Activated B cell treated with CpG ODN at 0.5 μM for 24 hours (primary cell): Measurements from ENCODE around the gene CFAP73. TPM values are rescaled to one million over a fixed set of nuclear protein-coding genes. Genes with fewer than 3 reads are reported as not detected.

Experiments used
- ATAC-seq: fragments of 200-7000 bp; cut with Tn5 transposase; one replicate; pipeline ENCODE4 v1.10.0; 2021; ENCODE audit warnings: low read depth, mild to moderate bottlenecking, moderate library complexity
- CTCF ChIA-PET: fragments of 350-600 bp; sonication (Branson Sonifier 250); formaldehyde crosslinking; loops from one replicate; lab custom pipeline; 2021; ENCODE audit warnings: antibody characterized with exemption; lab: Charles Lee
- POLR2A ChIA-PET: fragments of 350-600 bp; sonication (Branson Sonifier 250); formaldehyde crosslinking; loops from one replicate; lab custom pipeline; 2021; ENCODE audit warnings: antibody characterized with exemption; lab: Charles Lee
- DNase-seq: peaks from one replicate; pipeline ENCODE4 v3.0.0; 2022
- H3K27ac Mint-ChIP-seq: one replicate; pipeline ENCODE4 v1.8.0; 2020; ENCODE audit warnings: mixed read lengths
- H3K27me3 Mint-ChIP-seq: one replicate; pipeline ENCODE4 v1.8.0; 2021; ENCODE audit warnings: mixed read lengths
- H3K36me3 Mint-ChIP-seq: one replicate; pipeline ENCODE4 v1.8.0; 2021; ENCODE audit warnings: low read depth, mixed read lengths
- H3K4me1 Mint-ChIP-seq: one replicate; pipeline ENCODE4 v1.8.0; 2021; ENCODE audit warnings: mixed read lengths
- H3K4me3 Mint-ChIP-seq: one replicate; pipeline ENCODE4 v1.8.0; 2020; ENCODE audit warnings: mild to moderate bottlenecking, mixed read lengths
- H3K9me3 Mint-ChIP-seq: one replicate; pipeline ENCODE4 v1.8.0; 2020; ENCODE audit warnings: mixed read lengths
- intact Hi-C: fragments of 100-400 bp; cut with micrococcal nuclease; formaldehyde crosslinking; loops from one replicate; pipeline ENCODE4 v1.15.1; 2024
- total RNA-seq: library from RNA; stranded (reverse); gene quantifications from 2 replicates; pipeline ENCODE4 v1.2.3, GENCODE V29; 2022
- TF ChIP-seq, protein P1 (sequence below): fragments of 200-600 bp; IDR thresholded peaks from one replicate; pipeline ENCODE4 v1.8.0; 2022; ENCODE audit warnings: antibody characterized with exemption, mild to moderate bottlenecking

CFAP73 gene
- total RNA-seq, 1 donor from 2014 or later = 1.1 TPM

DNA sequence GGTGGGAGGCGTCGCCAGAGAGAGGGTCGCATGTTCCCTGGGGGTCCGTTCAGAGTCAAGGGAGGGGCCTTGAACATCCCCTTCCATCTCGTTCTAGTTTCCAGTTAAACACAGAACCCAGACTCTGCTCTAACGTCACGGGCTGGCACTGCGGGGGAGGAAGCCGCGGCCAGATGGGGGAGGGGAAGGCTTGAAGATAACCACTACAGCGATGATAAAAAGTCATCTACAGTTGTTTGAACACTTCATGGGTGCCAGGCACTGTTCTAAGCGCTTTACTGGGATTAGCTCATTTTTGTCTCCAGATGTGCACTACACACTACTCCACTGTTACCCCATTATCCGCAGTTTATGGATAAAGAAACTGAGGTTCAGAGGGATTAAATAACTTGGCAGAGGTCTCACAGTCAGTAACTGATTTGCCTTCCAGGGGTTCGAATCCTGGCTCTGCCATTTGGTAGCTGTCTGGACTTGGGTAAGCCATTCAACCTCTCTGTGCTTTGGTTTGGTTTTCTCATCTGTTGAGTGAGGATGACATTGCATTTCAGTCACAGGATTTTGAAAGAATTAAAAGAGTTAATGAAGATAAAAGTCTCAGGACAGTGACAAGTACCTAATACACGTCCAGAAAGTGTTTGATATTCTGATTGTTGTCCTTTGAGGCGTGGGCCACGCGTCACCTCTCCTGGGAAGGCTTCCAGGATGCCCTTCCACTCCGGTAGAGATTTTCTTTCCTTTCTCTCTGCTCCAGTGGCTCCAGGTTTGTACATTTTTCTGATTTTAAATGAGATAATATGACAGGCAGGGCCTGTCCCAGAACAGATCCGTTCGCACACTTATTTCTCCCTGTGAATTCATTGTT, 13.2 kb upstream of the CFAP73 start:
- peaks cover 11% of the 10 kb centered on the region for H3K27me3 Mint-ChIP-seq
- TF ChIP-seq, protein P1, sequence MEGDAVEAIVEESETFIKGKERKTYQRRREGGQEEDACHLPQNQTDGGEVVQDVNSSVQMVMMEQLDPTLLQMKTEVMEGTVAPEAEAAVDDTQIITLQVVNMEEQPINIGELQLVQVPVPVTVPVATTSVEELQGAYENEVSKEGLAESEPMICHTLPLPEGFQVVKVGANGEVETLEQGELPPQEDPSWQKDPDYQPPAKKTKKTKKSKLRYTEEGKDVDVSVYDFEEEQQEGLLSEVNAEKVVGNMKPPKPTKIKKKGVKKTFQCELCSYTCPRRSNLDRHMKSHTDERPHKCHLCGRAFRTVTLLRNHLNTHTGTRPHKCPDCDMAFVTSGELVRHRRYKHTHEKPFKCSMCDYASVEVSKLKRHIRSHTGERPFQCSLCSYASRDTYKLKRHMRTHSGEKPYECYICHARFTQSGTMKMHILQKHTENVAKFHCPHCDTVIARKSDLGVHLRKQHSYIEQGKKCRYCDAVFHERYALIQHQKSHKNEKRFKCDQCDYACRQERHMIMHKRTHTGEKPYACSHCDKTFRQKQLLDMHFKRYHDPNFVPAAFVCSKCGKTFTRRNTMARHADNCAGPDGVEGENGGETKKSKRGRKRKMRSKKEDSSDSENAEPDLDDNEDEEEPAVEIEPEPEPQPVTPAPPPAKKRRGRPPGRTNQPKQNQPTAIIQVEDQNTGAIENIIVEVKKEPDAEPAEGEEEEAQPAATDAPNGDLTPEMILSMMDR = no peak
- POLR2A ChIA-PET = interaction anchor here (0.8 to 1.0 kb wide), 2 partner anchors 11 to 34 kb away, joined by 3 read pairs; no protein-coding TSS in a partner anchor
- no peaks in the 10 kb centered on the region for H3K9me3 Mint-ChIP-seq
- intact Hi-C loops = no loop called here
- CTCF ChIA-PET = interaction anchor here (3.9 kb wide), 1 partner anchor 17 kb away, joined by 11 read pairs; no protein-coding TSS in a partner anchor
- H3K4me1 Mint-ChIP-seq = peaks cover 27% of the 10 kb centered on the region
- H3K36me3 Mint-ChIP-seq = no peaks in the 10 kb centered on the region
- H3K4me3 Mint-ChIP-seq = peak overlapping the region; percentile 77
- H3K27ac Mint-ChIP-seq = peak overlapping the region; percentile 80
- ATAC-seq = peak; percentile 72
- DNase-seq = peak; percentile 40

DNA sequence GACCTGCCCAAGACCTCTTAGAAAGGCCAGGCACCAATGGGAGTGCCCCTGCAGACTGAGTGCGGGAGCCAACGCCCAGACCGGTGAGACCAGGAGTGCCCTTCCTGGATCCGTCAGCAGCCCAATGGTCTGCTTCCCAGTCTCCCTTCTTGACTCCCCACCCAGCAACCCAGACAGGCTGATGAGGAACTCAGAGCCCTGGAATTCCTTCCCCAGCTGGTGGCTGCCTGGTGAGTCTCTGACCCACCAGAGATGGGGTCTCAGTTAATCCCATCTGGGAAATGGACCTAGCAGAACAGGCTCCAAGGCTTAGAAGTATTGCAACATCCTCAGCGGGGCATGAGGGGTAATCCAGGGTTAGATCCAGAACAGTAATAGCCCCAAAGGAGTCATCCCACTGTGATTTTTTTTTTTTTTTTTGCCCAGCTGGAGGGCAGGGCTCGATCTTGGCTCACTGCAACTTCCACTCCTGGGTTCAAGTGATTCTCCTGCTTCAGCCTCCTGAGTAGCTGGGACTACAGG, 12.5 kb upstream of the CFAP73 start:
- Mint-ChIP-seq H3K27ac (peak overlapping the region; percentile 8), H3K27me3 (peaks cover 11% of the 10 kb centered on the region)

DNA sequence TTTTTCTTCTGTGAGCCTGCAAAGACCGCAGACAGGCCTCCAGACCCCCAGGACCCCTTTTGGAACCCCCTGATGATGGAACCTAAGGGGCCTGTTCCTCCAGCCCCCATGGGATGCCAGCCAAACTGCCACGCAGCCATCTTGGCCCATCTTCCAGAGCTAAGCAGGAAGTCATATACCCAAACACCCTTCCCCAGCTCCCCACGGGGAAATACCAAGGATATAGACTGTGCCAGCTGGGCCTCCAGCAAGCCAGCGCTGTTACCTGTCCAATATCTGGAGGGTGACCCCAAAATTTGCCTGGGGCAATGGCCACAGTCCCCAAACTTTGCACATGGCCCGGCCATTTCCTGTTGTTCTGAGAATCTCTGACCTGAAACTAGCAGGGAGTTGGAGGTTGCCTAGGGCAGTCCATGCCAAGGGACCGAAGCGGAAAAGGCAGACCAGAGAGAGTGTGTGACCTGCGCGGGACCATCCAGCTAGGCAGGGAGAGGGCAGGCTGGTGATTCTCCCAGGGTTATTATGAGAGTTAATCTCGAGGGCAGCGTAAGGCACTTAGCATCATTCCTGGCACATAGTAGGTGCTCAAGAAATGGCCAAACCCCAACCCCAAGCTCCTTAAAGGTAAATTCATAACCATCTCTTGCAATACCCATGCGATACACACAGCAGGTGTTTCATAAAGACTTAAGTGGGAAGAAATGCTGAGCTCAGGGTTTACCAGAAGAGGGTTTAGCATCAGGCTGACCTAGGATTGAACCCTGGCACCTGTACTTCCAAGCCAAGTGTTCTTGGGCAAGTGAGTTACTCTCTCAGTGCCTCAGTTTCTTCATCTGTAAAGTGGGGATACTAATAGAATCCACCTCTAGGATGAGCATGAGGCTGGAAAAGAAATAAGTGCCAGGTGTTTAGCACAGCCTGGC, 11.4 kb upstream of the CFAP73 start:
- TF ChIP-seq, protein P1 = no peak
- Mint-ChIP-seq H3K27me3 (peaks cover 11% of the 10 kb centered on the region), H3K4me3 (no peak overlapping the region), H3K27ac (no peak overlapping the region), H3K4me1 (peaks cover 42% of the 10 kb centered on the region), H3K36me3 (no peaks in the 10 kb centered on the region), H3K9me3 (no peaks in the 10 kb centered on the region)
- POLR2A ChIA-PET = interaction anchor here (0.5 kb wide), 1 partner anchor 238 kb away, joined by 3 read pairs; no protein-coding TSS in a partner anchor
- intact Hi-C loops = no loop called here
- CTCF ChIA-PET = interaction anchor here (1.4 to 3.9 kb wide), 2 partner anchors 15 to 37 kb away, joined by 3 to 11 read pairs; no protein-coding TSS in a partner anchor
- DNase-seq (no peak), ATAC-seq (no peak)

More for the DNA sequence above, 12.5 kb upstream of the CFAP73 start:
- no peaks in the 10 kb centered on the region for H3K36me3 Mint-ChIP-seq
- CTCF ChIA-PET = interaction anchor here (1.4 to 3.9 kb wide), 2 partner anchors 16 to 38 kb away, joined by 3 to 11 read pairs; no protein-coding TSS in a partner anchor
- ATAC-seq (no peak), DNase-seq (no peak)
- POLR2A ChIA-PET = no interaction called here
- peaks cover 31% of the 10 kb centered on the region for H3K4me1 Mint-ChIP-seq
- TF ChIP-seq, protein P1 = no peak
- no peaks in the 10 kb centered on the region for H3K9me3 Mint-ChIP-seq
- intact Hi-C loops = no loop called here
- no peak overlapping the region for H3K4me3 Mint-ChIP-seq

DNA sequence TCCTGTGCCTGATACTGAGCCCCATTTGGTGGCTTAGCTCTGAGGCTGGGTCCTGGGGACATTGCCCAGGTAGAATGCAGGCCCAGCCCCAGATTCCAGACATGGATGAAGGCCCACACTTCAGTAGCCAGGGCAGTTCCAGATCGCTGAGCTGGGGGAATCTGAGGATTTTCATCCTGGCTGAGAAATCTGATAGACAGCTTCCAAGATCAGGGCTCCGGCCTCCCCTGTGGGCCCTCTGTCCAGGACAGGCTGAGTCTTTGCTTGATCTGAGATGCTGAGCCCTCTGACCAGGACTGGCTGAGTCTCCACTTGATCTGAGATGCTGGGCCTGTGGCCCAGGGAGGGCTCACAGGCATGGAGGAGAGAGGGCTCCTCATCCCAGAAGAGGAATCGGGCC, 10.7 kb upstream of the CFAP73 start:
- H3K9me3 Mint-ChIP-seq = no peaks in the 10 kb centered on the region
- no peak for DNase-seq
- H3K27ac Mint-ChIP-seq = no peak overlapping the region
- intact Hi-C loops = no loop called here
- CTCF ChIA-PET = interaction anchor here (1.4 to 3.9 kb wide), 2 partner anchors 14 to 36 kb away, joined by 3 to 11 read pairs; no protein-coding TSS in a partner anchor
- H3K27me3 Mint-ChIP-seq = peaks cover 11% of the 10 kb centered on the region
- no peak overlapping the region for H3K4me3 Mint-ChIP-seq
- H3K36me3 Mint-ChIP-seq = no peaks in the 10 kb centered on the region
- peaks cover 44% of the 10 kb centered on the region for H3K4me1 Mint-ChIP-seq
- POLR2A ChIA-PET = no interaction called here
- ATAC-seq = no peak
- TF ChIP-seq, protein P1 = no peak
